ENCODE measurements around the gene SLC39A2.
"Not testable (repeated sequence)": the region's sequence is repeated elsewhere in the genome, so short reads cannot be mapped to it uniquely, and the experiment has no call there.

Gene SLC39A2

DNA sequence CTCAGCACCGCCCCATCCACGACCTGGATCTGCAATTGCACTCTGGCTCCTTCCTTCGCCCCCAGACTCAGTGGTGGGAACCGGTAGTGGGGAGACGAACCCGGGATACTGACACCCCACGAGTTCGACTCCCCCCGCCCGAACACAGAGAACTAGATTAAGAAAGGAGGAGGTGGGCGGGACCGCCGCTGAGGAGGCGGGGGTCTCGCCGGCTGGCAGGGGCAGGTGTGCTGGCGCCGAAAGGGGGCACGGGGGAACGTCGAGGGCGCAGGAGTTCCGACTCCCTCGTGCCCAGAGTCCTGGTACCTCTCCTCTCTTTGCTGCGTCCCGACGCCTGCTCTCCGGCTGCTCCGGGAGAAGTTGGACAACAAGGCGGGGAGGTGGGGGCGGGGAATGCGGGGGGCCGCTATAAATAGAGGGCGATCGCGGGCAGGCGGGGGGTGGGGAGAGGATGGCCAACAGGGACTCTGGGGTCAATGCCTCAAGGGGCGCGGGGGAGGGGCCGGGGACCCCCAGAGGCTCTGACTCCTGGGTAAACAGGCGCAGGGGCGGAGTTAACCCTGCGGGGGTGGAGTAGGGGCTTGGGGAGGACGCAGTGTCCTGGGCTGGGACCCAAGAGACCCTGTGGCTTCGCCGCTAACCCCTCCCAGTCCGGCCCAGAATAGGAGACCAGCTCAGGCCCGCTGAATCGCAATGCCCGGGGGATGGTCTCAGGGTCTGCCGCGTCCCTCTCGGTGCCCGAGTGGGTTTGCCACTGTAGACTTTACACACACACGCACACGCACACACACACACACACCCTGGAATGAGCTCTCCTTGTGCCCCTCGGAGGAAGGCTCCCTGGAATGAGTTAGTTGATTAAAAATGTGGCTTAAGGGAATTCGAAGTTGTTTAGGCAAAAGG is 26.5 kb downstream of the SLC39A2 start:
- no peak for DNase-seq (ENCODE audit: low spot score)

DNA sequence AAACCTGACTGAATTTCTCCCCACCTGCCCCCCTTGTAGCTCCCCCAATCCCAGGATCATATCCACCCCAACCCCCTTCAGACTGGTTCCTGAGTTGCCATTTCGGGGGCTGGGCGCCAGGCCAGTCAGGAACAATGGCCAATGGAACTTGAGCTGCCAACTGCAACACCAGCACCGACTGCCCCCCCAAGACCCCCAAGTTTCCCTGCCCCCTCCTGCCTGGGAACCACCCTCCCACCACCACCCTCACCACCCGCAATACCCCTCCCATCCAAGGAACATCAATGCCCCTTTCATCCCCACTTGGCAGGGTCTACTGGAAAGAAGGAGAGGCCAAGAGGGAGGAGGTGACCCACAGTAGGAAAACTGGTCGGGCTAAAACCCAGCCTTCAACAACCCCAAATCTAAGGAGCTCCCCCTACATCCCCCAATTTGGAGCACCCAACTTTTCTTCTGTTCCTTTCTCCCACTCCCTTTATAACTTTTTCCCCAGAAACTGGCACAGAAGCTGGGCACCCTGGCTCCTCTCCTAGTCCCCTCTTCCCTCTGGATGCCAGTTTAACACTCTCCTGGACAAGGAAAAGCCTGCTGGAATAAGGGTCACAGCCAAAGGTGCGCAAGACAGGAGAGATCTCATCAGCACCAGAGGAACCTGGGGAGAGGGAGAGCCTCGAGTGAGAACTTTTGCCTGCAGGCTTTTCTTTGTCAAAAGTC is 27.3 kb downstream of the SLC39A2 start:
- DNase-seq (ENCODE audit: low spot score), result no peak

DNA sequence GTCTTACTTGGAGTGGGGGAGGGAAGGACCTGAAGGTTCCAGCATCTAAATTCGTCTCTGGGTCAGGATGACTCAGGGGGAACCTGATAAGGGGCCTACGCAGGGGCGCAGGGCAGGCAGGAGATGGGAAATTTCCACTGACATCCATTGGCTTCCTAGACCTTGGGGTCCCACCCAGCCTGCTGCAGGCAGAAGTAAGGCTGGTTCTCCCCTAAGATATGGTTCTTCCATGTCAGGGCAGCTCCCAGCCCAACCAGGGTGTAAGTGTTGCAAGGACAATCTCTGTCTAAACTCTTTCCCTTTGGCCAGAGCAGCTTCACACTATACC is 27.9 kb downstream of the SLC39A2 start:
- DNase-seq (ENCODE audit: low spot score), result no peak

DNA sequence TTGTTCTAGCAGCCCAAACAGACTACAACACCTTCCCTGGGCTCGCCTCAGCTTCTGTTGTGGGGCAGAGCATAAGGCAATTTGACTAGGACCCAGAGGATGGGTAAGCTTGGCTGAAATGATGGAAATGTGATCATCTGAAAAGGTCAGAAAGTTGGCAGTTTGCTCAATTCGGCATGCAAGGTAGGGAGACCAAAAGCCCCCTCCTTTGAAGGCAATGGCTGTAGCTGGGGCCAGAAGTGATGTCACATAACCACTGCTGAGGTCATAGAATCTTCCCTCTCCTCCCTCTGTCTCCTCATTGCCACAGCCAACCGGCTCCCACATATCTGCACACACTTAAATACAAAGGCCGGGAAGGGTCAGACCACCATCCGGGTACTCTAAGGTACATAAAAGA is 30.8 kb downstream of the SLC39A2 start, which contains the start of gene TPPP2:
TPPP2 (plus strand) TSS at position 301 of the 400 bp plus-strand sequence. CDS start 365 bp downstream, outside the sequence.
- no peak for DNase-seq (ENCODE audit: low spot score)

DNA sequence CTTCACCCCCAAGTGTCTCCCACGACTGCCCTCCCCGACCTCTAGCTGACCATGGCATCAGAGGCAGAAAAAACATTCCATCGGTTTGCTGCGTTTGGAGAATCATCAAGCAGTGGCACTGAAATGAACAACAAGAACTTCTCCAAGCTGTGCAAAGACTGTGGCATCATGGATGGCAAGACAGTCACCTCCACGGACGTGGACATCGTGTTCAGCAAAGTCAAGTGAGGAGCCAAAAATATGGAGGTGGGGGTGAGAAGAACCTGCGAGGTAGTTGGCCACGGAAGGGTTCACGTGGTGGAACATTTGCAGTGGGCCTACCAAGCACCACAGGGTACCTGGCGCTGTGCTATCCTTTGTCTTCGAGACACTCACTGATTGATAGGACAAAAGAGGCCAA is 31.4 kb downstream of the SLC39A2 start:
- no peak for DNase-seq (ENCODE audit: low spot score)

DNA sequence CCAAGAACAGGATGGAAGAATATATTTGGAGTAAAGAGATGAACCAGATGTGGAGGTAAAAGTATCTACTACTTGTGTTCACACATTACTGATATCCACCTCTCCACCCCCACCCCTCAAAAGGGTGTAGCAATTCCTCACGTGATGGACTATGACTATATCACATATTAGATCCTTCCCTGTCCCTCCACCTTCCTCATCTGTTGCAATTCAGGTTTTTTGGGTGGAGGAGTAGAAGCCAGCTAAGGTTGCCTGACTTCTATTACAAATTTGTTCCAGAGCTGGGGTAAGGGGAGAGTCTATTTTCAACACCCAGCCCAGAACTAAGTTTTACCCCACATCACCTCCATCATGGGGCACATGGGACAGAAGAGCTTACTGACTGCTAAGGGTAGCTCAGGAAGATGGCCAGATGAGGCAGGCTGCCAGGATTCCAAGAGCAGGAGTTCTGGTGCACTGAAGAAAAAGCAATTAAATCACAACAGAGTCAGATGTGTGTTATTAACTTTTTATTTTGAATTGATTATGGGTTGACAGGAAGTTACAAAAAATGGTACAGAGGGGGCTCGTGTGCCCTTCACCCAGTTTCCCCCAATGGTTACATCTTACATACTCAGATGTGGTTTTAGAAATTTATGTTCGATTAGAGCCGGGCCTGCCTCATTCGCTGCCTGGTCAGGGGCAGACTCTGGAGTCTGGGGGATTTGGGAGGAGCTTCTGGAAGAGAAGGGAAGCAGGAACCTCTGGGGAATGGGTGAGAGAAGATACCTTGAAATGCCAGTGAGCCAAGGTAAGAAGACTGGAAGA is 33.4 kb downstream of the SLC39A2 start:
- DNase-seq (ENCODE audit: low spot score), result no peak

DNA sequence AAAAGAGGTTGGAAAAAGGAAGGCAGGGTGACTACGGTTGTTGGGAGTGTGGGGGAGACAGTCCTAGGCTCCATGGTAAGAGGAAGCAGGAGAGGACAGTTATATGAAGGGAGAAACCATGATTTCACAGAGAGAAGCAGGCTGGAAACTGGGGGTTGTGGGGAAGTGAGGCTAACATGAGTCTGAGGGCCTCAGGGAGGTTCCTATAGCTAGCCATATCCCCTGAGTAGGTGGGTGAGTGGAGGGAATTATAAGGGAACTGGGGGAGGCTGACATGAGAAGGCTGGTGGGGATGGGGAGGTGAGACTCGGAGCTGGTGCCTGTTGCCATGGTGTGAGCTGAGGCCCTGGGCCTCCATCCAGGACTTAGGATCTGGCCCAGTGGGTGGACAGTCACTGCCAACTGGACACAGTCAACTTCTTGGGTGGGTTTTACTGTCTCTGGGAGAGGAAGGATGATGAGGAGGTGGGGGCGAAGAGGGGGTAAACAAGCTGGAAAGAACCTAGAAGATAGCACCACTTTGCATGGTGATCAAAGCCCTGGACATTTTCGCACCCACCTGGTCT is 34.1 kb downstream of the SLC39A2 start:
- no peak for DNase-seq (ENCODE audit: low spot score)

DNA sequence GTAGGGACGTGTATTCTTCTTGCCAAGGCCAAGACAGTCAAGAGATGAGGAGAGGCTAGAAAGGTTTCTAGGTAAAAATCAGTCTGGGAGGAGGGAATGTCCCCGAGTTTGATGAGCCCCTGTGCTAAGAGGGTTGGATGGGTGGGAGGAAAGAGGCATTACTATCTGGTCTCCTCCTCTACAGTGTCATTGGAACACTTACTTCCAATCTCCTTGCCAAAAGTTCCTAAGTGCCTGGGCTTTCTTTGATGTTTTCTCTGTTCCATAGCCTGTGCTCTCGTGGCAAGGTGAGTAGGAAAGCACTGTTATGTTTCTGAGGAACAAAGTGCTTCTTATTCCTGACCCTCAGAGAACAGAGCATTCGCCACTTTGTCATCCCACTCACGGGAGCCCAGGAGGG is 35.6 kb downstream of the SLC39A2 start, which contains the start of gene RNASE13:
RNASE13 (minus strand) TSS at position 101 of the 400 bp plus-strand sequence. CDS start 519 bp downstream, outside the sequence.
- DNase-seq (ENCODE audit: low spot score), result no peak

DNA sequence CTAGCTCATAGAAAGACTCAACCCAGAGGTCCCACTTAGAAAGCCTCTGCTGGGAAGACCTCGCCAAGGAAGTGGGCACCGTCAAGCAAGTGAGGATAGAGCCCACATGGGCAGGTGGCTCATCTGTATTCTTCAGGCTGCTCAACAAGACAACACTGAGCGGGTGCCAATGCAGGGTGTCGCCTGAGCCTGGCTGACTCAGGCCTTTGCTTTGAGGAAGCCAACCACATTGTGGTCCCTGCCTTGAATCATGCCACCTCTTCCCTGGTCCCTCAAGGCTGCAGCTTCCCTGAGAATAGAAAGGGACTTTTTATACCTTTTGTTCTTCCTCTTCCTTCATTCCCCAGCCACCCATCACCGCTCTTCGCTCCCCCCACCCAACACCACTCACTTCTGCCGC is 37.7 kb downstream of the SLC39A2 start:
- DNase-seq (ENCODE audit: low spot score), result no peak

DNA sequence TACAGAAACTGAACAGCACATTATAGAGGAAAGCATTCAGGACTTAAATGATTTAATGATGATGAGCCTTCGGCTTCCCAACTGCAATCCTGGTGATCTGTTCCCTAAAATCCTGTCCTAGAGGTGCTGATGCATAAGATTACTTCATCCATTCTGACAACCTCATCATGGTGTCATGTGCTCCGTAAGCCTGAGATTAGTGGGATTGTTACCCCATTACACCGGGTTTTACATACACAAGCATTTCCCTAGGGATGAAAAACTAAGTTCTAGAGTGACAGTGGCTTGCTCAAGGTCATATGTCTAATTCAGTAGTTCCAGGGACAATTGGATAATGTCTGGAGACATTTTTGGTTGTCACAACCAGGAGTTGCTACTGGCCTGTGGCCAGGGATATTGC is 38.1 kb downstream of the SLC39A2 start:
- DNase-seq (ENCODE audit: low spot score), result no peak

DNA sequence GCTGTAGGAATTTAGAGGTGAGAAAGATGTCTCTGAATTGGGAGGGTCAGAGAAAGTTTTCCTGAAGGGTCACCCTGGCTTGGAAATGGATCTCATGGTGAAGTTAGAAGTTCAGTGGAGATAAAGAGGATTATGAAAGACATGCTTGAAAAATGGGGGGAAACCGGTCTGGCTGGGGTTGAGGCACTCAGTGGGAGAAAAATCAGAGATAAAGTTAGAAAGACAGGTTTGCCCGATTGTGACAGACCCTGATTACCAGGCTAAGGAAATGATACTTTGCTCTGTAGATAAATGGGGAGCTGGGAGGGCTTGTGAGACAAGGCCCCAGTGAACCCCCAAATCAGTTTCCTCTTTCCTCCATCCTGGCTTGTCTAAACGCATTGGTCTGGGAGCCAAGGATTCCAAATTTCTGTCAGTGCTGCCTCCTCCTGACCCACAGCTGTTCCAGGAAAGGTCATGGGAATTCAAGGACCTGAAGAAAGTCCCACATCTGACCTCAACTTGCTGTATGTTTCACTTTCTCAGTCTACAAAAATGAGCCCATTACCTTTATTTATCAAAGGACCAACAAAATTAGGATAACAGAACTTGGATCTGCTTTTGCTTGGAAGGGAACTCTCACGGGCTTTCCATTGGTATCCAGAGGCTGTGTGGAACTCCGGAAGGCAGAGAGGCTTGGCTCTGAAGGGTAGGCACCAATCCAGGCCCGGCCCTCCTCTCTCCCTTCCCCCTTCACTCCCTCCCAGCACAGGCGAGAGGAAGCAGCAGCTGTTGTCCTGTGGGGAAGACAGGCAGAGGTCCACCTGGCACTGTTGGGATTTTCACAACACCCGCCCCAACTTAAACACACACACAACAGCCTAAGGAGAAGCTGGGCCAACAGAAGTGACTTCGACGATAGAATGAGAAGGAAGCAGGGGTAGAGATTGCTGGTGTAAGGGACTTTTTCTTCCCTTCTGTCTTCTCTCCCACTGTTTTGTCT is 39.6 kb downstream of the SLC39A2 start:
- DNase-seq (ENCODE audit: low spot score), result no peak

DNA sequence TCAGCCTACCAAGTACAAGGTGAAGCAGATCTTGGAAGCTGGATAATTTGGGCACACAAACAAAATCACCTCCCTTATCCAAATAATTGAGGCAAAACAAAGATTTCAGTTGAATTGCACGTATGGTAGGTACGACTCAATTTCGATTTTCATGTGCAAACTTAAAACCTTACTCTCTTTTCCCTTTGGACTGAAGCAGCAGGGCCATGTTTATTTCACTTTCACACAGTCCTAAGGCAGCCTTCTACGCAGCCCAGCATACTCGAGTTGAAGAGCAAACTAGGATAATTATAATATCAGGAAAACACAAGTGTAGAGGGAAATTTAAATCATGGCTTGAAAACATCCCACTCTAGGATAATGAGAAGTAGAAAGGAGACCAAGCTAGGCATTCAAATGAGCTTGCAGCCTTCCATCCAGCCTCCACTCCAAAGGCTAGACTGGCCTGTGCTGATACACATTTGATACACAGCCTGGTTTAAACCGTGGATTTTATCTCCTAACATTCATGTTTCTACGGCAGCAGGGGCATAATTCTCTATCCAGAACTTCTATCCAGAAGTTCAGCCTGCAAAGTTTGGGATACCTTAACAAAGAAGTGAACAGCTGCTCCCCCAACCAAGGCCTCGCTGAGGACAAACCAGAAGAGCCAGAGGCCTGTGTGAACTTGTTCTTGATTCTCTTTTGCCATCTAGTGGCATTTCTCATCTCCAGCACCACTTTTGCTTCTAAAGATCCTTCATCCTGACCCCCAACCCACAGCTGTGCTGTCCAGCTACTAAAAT is 40.7 kb downstream of the SLC39A2 start:
- peak; percentile 66 for DNase-seq (ENCODE audit: low spot score)

DNA sequence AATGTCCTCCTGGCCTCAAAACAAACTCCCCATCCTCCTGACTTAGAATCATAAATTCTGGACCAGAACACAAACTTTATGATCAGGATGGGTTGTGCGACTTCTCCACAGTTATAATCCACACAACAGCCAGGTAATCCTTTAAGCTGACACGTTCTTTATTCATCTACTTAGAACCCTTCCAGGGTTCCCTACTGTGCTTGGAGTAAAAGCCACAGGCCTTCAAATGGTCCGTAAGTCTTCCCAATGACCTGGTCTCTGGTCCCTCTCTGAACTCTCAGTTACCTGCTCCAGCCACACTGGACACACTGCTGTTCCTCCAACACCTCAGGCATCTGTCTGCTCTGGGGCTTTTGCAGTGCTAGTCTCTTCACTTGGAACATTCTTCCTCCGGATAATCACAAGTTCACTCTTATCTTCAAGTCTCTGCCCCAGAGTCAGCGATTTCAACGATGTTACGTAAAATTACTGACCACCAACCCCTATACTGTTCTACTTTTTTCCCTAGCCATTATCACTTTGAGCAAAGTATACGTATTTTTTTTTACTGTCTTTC is 41.4 kb downstream of the SLC39A2 start:
- no peak for DNase-seq (ENCODE audit: low spot score)

DNA sequence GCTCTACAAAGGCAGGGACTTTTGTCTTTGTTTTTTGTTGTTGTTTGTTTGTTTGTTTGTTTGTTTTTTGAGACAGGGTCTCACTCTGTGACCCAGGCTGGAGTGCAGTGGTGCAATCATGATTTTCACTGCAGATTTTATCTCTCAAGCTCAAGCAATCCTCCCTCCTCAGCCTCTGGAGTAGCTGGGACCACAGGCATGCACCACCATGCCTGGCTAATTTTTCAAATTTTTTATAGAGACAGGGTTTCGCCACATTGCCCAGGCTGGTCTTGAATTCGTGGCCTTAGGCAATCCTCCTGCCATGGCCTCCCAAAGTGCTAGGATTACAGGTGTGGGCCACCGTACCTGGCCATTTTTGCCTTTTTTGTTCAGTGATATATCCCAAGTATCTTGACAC is 41.8 kb downstream of the SLC39A2 start:
- DNase-seq (ENCODE audit: low spot score), result not testable (repeated sequence)

DNA sequence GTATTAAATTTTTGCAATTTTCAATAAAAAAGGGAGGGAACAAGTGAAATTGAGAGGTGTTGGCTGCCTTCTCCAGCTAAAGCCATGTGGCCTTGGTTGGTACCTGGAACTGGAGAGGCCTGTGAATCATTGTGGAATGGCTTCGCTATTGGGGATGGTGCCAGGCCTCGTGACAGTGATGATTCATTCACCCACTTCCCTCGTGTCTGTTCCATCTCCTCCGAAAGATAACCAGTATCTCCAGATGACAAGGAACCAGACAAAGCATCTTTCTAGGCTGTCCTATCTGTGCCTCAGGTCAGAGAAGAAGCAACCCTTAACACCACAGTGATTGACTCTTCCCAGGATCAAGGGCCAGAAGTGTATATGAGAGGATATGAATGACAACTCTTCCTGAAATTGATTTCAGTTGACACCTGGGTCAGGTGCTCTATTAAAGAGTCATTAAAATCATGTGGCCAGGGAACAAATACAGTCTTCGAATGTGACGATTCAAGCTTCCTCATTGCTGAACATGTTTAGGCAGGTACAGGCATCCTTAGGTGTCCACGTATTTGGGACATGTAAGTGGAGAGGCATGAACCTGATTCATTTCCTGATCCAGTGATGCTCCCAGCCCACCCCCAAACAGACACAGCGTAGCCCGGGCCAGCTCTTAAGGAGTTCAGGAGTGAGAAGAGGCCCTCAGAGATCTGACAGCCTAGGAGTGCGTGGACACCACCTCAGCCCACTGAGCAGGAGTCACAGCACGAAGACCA is 42.8 kb downstream of the SLC39A2 start, which contains the start of gene RNASE7:
RNASE7 (plus strand) TSS at position 687 of the 758 bp plus-strand sequence. CDS start 631 bp downstream, outside the sequence.
- DNase-seq (ENCODE audit: low spot score), result no peak

DNA sequence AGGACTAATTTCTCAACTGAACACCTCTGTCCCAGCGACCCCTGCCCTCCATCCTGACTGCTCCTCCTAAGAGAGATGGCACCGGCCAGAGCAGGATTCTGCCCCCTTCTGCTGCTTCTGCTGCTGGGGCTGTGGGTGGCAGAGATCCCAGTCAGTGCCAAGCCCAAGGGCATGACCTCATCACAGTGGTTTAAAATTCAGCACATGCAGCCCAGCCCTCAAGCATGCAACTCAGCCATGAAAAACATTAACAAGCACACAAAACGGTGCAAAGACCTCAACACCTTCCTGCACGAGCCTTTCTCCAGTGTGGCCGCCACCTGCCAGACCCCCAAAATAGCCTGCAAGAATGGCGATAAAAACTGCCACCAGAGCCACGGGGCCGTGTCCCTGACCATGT is 43.8 kb downstream of the SLC39A2 start:
- DNase-seq (ENCODE audit: low spot score), result no peak

DNA sequence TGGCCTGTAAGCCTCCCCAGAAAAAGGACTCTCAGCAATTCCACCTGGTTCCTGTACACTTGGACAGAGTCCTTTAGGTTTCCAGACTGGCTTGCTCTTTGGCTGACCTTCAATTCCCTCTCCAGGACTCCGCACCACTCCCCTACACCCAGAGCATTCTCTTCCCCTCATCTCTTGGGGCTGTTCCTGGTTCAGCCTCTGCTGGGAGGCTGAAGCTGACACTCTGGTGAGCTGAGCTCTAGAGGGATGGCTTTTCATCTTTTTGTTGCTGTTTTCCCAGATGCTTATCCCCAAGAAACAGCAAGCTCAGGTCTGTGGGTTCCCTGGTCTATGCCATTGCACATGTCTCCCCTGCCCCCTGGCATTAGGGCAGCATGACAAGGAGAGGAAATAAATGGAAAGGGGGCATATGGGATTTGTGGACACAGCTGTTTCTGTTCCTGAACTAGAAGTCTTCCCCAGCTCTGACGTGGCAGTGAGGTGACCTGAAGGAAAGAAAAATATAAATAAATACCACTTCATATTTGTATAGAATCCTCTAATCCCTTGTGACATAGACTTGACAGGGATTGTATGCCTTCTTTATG is 44.4 kb downstream of the SLC39A2 start:
- DNase-seq (ENCODE audit: low spot score), result no peak

DNA sequence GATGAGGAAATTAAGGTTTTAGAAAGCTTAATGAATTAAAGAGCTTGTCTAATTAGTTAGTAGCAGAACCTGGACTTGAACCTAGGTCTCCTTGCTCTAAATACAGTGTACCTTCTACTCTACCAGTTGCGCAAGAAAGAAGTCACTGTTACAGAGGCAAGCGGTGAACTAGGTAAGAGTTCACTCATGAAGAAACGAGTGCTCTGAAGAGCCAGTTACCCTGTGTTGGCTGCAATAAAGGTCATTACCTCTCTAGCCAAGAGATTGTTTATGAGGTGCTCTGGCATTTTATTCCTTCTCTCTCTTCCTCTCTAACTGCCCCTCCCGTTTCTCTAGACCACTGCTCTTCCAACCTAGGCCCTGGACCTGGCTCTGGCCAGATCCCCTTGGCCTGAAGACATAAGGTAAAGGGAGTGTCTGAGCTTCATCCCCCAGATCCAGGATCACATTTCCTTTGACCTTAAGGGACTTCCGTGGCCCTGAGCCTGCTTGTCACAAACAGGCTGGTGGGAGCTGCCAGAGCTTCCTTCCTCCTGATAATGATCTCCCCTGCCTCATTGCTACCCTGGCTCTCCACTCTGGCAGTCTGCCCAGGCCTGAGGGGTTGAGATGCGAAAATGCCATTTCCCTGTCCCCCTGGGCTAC is 45.0 kb downstream of the SLC39A2 start:
- DNase-seq (ENCODE audit: low spot score), result no peak

All from SW480 (cell line).